Measurements from ENCODE around the gene MISP3.

Gene MISP3

DNA sequence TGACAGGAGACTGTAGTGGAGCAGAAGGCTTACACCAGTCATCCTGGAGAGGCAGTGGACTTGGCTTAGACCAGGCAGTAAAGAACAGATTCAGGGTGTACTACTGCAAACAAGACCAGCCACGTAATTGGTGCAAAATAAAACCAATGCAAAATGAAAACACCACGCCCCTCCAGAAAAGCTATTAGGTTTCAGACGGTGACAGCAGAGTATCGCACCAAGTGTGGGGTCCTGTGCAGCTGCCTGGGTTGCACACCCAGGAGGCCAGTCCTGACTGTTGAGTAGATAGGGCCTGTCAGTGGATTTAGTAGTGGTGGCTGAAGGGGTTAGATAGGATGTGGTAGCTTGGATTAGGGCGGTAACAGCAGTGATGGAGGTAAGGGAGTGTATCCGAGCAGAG lies 50.3 kb downstream of the MISP3 start:
- no peak for DNase-seq (ENCODE audit: low read depth)
- H3K4me3 ChIP-seq (ENCODE audit: low read length) = no peak overlapping the region
- TF ChIP-seq, protein P1, sequence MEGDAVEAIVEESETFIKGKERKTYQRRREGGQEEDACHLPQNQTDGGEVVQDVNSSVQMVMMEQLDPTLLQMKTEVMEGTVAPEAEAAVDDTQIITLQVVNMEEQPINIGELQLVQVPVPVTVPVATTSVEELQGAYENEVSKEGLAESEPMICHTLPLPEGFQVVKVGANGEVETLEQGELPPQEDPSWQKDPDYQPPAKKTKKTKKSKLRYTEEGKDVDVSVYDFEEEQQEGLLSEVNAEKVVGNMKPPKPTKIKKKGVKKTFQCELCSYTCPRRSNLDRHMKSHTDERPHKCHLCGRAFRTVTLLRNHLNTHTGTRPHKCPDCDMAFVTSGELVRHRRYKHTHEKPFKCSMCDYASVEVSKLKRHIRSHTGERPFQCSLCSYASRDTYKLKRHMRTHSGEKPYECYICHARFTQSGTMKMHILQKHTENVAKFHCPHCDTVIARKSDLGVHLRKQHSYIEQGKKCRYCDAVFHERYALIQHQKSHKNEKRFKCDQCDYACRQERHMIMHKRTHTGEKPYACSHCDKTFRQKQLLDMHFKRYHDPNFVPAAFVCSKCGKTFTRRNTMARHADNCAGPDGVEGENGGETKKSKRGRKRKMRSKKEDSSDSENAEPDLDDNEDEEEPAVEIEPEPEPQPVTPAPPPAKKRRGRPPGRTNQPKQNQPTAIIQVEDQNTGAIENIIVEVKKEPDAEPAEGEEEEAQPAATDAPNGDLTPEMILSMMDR (IDR thresholded peaks at IDR 0.05; ENCODE audit: insufficient read depth, low read depth, low read length, missing control alignments) = no peak

Data from epithelial cell of esophagus (primary cell).